GM15510 (cell line): ENCODE results near the gene ASXL3.

ENCODE experiments used
- POLR2A ChIP-seq: IDR thresholded peaks from 3 replicates; pipeline ENCODE4 v1.6.1; 2011; ENCODE audit warnings: borderline replicate concordance; ENCODE audit not compliant: insufficient read length; ENCODE audit errors: extremely low read depth

The ASXL3 gene

DNA sequence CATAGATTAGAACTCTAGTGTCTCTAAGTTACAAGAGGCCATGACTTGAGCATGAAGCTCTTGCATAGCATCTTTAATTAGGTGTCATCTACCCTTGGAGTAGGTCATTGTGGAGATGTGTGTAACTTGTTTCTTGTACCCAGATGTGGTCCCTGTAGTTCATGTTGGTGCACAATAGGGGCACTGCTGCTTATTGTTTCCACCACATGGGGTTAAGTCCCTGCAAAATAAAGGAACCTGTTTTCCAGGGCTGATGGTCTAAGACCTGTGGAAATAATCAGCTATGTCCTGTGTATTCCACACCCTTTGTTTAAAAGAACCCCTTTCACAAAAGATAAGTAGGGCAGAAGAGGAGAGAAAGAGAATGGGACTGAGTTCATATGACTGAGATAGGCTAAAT is 28.6 kb downstream of the ASXL3 start:
- no peak for TF ChIP-seq POLR2A

- no peak for TF ChIP-seq POLR2A
These were observed 33.6 kb downstream of the ASXL3 start for GRCh38 chr18:33611525-33612135.

DNA sequence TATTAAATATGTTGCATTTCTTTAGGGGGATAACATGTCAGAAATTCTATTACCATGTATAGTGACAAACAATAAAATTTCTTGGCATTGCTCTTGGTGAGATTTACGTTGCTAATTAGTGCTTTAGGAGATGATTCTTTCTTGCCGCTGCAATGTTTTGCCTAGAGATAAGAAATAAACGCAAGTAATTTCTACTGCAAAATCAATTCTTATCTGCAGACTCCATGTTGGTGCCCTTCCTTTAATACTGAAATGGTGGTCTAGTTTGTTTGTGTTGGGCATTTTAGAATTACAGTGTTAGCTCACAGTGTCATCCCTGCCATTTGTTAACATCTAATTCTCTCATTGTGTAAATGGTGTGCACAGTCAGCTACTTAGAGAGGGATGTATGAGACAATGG is 34.6 kb downstream of the ASXL3 start:
- TF ChIP-seq POLR2A, result no peak

DNA sequence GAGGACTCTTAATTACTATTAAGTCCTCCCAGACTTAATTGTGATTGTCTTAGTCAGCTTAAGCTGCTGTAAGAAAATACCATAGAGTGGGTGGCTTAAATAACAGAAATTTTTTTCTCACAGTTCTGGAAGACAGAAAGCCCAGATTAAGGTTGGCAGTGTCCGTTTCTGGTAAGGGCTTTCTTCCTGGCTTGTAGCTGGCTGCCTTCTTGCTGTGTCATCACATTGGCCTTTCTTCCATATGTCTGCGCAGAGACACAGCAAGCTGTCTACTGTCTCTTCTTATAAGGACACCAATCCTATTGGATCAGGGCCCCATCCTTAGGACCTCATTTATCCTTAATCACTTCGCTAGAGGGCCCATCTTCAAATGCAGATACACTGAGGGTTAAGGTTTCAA is 38.5 kb downstream of the ASXL3 start:
- no peak for TF ChIP-seq POLR2A

DNA sequence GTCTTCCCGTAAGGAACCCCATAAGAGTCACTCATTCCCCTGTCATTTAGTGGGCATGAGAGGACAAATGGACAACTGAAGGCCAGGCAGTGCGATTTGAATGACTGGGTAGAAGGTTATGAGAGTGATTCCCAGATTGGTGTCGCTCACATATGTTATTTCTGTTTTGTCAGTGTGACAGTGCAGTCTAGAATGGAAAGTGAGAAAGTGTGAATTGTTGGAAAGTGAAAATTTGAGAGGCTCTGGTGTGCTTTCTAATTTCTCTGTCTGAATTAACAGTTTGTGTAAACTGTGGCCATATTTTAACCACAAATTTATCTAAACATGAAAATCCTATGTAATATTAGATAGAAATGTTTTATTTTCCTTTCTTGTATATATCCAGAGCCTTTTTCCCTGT is 49.1 kb downstream of the ASXL3 start:
- TF ChIP-seq POLR2A, result no peak

DNA sequence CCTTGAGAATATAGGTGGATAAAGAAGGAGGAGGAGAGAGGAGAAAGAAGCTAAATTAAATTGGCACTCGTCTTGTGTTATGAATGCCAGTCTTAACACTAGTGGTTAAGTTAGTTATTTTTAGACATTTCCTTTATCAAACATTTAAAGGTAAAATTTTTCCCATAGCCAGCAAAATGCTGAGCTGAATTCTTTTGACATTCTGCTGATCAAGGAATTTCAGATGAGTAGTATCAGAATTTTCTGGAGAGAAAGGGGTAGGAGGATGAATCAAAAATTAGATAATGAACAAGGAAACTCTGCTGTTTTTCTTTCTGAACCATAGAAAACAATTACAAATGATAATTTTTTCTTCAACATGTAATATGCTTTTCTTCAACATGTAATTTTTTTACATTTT is 52.5 kb downstream of the ASXL3 start:
- no peak for TF ChIP-seq POLR2A

- TF ChIP-seq POLR2A, result no peak
These were observed 63.1 kb downstream of the ASXL3 start for GRCh38 chr18:33641141-33641540.

DNA sequence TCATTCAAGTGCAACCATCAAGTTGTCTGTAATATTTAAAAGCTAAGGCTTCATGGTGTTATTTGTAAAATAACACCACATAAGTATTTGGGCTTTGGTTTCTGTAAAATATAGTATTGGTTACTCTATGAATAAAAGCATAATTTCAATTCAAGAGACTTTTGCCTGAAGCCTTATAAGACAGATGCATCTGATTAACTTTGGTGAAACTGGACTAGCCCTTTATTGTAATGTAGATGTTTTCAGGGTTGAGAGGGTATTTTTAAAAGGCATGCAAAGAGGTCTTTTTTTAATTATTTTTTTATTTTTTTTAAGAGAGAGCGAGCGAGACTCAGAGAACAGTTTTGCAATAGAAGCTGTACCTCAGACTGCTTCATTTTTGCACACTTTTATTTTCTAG is 66.5 kb downstream of the ASXL3 start:
- TF ChIP-seq POLR2A, result no peak

GRCh38 chr18:33647365-33647764 is 69.3 kb downstream of the ASXL3 start:
- no peak for TF ChIP-seq POLR2A

DNA sequence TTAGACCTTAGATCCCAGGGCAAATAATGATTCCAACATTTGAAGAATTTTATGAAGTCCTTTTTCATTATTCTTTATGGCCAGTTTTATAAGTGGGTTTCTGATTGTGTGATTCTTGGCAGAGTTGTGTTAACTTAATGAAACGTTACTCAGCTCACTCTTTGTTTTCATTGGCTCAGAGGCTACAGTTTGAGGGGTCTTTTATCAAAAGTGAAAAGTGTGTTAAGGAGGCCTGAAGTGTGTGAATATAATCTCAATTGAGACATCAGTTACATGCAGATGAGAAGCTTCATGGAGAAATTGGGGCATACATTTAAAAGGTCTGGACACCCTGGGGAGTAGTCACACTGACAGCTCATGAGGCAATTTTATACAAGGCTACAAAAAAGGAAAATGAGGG is 74.6 kb downstream of the ASXL3 start:
- TF ChIP-seq POLR2A, result no peak

DNA sequence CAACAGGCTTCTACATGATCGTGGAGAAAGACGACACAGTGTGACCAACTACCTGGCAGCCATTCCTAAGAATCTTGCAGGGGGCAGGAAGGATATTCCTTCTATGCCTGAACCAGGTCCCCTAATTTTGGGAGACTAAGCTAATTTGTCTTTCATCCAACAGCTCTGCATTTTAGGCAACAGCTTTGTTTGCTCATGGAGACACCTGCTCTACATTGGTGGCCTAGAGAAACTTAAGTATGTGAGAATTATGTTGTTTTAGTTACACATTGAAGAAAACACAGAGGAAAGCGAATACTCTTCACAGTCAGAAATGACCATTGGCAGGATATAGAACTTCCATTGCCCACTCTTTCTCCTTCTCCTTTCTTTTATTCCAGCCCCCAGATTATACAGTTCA is 75.2 kb downstream of the ASXL3 start:
- TF ChIP-seq POLR2A, result no peak

DNA sequence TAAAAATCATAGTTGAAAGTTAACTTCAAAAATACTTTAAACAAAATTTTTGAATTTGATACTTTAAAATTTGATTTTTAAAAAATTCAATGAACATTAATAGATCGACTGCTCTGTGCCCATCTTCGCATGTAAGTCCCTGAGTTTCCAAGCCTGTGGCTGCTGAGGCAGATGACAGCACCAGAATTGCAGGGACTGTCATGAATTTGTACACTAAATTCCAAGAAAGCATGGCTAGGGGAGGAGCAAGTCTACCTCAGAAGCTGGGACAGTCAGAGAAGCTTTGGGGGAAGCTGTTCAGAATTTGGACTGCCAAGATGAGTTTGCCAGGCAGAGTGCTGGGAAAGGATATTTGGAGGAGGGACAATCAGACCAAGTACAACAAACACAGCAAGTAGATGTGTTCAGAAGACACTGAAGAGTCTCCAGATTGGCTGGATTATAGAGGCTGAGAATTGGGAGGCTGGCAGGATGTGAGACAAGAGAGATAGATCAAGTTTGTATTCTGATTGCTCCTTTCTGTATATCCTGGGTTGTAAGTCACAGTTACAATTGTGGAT is 79.0 kb downstream of the ASXL3 start:
- no peak for TF ChIP-seq POLR2A

- no peak for TF ChIP-seq POLR2A
These were observed 82.8 kb downstream of the ASXL3 start for GRCh38 chr18:33660696-33661310.

DNA sequence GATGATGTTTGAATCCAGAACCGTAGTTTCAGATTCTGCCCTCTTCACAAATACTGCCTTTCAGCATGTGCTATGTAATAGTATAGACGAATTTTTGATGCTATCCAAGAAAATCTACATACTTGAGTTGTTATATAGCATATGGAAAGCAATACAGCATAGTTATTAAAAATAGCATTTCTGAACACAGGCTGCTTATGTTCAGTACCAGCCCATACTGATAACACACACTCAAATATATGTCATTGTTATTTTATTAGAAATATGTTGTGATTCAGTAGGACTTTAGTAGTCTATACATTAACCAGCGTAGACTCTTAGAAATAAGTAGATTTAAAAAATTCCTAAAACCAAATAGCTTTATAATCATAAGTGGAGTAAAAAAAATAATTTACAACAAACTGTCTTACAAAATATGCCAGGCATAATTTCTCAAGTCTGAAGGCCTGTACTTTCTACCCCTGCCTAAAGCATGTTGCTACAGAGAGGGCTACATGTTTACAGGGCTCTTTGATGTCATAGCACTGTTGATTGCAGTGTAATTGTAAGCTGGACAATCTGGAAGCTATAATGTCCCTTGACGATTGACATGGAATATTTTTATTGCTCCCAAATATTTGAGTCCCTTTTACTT is 86.3 kb downstream of the ASXL3 start:
- no peak for TF ChIP-seq POLR2A

DNA sequence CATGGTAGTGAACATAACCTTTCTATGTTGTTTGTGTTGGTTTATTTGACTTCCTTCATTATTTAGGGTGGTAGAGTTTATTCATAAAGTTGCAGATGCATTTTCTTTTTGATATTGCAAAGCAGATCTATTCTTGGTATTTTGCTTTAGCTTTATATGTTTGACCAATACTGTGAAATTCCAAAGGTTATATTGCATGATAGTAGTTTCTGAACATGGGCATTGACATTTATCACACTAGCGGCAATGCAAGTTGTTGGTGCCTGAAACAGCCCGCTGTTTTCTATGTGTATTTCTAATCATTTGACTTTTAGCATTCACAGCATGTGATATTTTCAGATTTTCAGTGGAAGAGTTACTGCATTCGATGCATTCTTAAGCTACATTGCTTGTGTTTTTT is 87.2 kb downstream of the ASXL3 start:
- TF ChIP-seq POLR2A, result no peak

GRCh38 chr18:33665641-33666040 is 87.6 kb downstream of the ASXL3 start:
- no peak for TF ChIP-seq POLR2A
